Skeletal muscle satellite cell (primary cell): ENCODE results near the gene AP2A1.

Source experiments
- H3K27me3 ChIP-seq: 2 replicates; pipeline ENCODE4 v1.7.0; 2013; ENCODE audit warnings: low read length; ENCODE audit not compliant: control insufficient read depth, insufficient read depth
- H3K36me3 ChIP-seq: 2 replicates; pipeline ENCODE4 v1.7.0; 2013; ENCODE audit warnings: mild to moderate bottlenecking, control low read depth, low read length; ENCODE audit not compliant: insufficient read depth
- H3K4me1 ChIP-seq: 2 replicates; pipeline ENCODE4 v1.7.0; 2013; ENCODE audit warnings: low read length; ENCODE audit not compliant: control insufficient read depth, insufficient read depth
- H3K4me2 ChIP-seq: 2 replicates; pipeline ENCODE4 v1.7.0; 2013; ENCODE audit warnings: mild to moderate bottlenecking, low read length
- H3K4me3 ChIP-seq: 2 replicates; pipeline ENCODE4 v1.7.0; 2013; ENCODE audit warnings: low read length
- H3K9ac ChIP-seq: 2 replicates; pipeline ENCODE4 v1.7.0; 2013; ENCODE audit warnings: mild to moderate bottlenecking, low read depth, low read length, moderate library complexity
- H3K9me3 ChIP-seq: replicated peaks from 2 replicates; pipeline ENCODE4 v1.7.0; 2013; ENCODE audit warnings: mild to moderate bottlenecking, control low read depth, low read length

Gene AP2A1

DNA sequence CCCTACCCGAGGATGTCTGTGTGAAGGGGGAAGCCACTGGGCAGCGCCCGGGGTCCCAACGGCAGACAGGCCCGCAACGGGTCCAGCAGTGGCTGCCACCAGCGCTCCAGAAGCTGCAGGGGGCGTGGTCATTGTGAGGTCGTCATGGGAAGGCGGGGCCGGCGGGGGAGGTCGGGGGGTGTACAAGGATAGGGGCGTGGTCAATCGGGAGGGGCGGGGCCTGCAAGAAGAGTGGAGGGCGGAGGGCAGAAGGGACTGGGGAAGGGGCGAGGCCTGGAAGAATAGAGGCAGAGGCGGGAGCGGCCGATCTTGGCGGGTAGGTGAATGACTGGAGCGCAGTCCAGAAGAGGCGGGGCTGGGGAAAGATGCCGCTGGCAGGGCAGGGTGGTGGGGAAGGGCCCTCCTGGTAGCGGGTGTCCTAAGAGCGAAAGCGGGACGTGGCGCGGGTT is 41.9 kb downstream of the AP2A1 start:
- peaks cover 17% of the 10 kb centered on the region for H3K4me1 ChIP-seq
- no peaks in the 10 kb centered on the region for H3K27me3 ChIP-seq
- H3K4me2 ChIP-seq: peak overlapping the region; percentile 98
- peak overlapping the region; percentile 75 for H3K9ac ChIP-seq
- peaks cover 37% of the 10 kb centered on the region for H3K36me3 ChIP-seq
- no peaks in the 10 kb centered on the region for H3K9me3 ChIP-seq
- peak overlapping the region; percentile 81 for H3K4me3 ChIP-seq

GRCh38 chr19:49809160-49809940 is 42.5 kb downstream of the AP2A1 start:
- Histone ChIP-seq H3K36me3 (peaks cover 34% of the 10 kb centered on the region), H3K4me3 (peak overlapping the region; percentile 81), H3K9me3 (no peaks in the 10 kb centered on the region), H3K4me2 (peak overlapping the region; percentile 98), H3K9ac (peak overlapping the region; percentile 75), H3K27me3 (no peaks in the 10 kb centered on the region), H3K4me1 (peaks cover 23% of the 10 kb centered on the region)

- no peaks in the 10 kb centered on the region for H3K27me3 ChIP-seq
- peaks cover 27% of the 10 kb centered on the region for H3K4me1 ChIP-seq
- H3K36me3 ChIP-seq: peaks cover 28% of the 10 kb centered on the region
- no peaks in the 10 kb centered on the region for H3K9me3 ChIP-seq
- H3K4me3 ChIP-seq: no peak overlapping the region
- no peak overlapping the region for H3K9ac ChIP-seq
- peak overlapping the region; percentile 98 for H3K4me2 ChIP-seq
Observed at GRCh38 chr19:49809941-49810389, 43.2 kb downstream of the AP2A1 start.

DNA sequence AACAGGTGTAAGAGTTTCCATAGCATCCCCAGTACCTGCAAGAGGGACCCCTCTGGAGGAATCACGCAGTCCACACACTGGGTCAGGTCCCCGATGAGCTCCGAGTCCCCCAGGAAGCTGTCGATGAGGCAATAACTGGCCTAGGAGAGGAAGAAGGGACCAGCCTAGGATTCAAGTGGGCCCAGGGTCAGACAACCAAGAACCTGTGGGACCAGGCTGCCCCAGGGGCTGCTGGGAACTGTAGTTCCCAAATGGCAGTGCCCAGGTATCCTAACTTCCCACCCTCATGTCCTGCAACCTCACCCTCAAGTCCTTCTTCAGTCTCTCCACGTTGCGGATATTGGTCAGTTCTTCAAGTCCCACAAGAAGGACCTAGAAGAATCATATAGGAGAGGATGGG is 44.5 kb downstream of the AP2A1 start:
- H3K9ac ChIP-seq: no peak overlapping the region
- H3K4me3 ChIP-seq: no peak overlapping the region
- peaks cover 27% of the 10 kb centered on the region for H3K4me1 ChIP-seq
- no peaks in the 10 kb centered on the region for H3K9me3 ChIP-seq
- H3K27me3 ChIP-seq: no peaks in the 10 kb centered on the region
- peaks cover 16% of the 10 kb centered on the region for H3K36me3 ChIP-seq
- H3K4me2 ChIP-seq: no peak overlapping the region

DNA sequence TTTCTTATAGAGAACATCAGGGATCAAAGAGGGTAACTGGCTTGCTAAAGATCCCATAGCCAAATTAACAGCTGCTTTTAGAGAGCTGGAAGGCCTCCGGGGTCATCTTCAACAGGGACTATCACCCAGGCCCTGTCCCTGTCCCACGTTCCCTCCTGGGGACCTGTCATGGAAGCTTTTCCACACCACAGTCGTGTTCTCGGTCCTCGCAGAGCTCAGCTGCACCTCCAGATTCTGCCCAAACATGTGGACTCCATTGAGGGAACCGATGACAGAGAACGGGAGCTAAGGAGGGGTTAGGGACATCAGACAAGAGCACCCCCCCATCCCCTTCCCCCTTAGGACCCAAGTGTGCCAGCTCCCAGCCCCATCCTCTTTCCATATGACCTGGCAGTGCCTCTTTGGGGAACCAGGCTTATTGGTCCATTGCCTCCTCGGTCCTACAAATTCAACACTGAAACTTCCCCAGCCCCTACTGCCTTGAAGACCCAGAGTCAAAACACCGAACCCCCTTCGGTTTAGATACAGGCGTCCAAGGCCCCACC is 45.7 kb downstream of the AP2A1 start:
- Histone ChIP-seq H3K4me1 (peaks cover 27% of the 10 kb centered on the region), H3K4me2 (peak overlapping the region; percentile 79)

GRCh38 chr19:49812997-49813861 is 46.4 kb downstream of the AP2A1 start, which contains the start of gene FUZ:
Gene FUZ, minus strand, starts transcription at chr19:49813292. Its CDS starts 186 bp downstream, at chr19:49813106.
- H3K36me3 ChIP-seq: peaks cover under 1% of the 10 kb centered on the region

More for the DNA sequence above, 45.7 kb downstream of the AP2A1 start:
- peaks cover 8% of the 10 kb centered on the region for H3K36me3 ChIP-seq
- H3K27me3 ChIP-seq: no peaks in the 10 kb centered on the region
- peak overlapping the region; percentile 83 for H3K9ac ChIP-seq
- peak overlapping the region; percentile 73 for H3K4me3 ChIP-seq
- no peaks in the 10 kb centered on the region for H3K9me3 ChIP-seq

DNA sequence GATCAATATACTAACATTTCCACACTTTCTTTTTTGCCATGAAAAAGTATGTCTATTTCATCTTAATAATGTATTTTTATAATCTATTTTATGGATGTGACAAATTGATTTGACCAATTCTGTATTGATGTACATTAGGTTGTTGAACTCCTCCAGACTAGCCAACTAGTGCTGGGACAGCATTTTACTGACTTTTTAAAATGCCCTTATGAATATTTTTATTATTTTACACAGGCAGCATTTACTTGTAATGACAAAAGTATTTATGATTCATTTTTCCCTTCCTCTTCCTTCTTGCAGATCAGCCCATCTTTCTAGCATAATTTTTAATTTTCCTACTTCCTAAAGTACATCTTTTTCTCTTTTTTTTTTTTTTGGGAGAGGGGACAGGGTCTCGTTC is 47.2 kb downstream of the AP2A1 start:
- H3K36me3 ChIP-seq: no peaks in the 10 kb centered on the region
- peak overlapping the region; percentile 73 for H3K4me3 ChIP-seq
- no peaks in the 10 kb centered on the region for H3K27me3 ChIP-seq
- H3K4me1 ChIP-seq: peaks cover 24% of the 10 kb centered on the region
- H3K9ac ChIP-seq: peak overlapping the region; percentile 83
- peak overlapping the region; percentile 79 for H3K4me2 ChIP-seq
- no peaks in the 10 kb centered on the region for H3K9me3 ChIP-seq

More at GRCh38 chr19:49812997-49813861, 46.4 kb downstream of the AP2A1 start, which contains the start of gene FUZ:
- H3K9me3 ChIP-seq: no peaks in the 10 kb centered on the region
- H3K27me3 ChIP-seq: no peaks in the 10 kb centered on the region
- peak within 1 kb of the TSS; percentile 79 for H3K4me2 ChIP-seq
- H3K4me3 ChIP-seq: peak within 1 kb of the TSS; percentile 73
- H3K4me1 ChIP-seq: peaks cover 27% of the 10 kb centered on the region
- H3K9ac ChIP-seq: peak within 1 kb of the TSS; percentile 83

DNA sequence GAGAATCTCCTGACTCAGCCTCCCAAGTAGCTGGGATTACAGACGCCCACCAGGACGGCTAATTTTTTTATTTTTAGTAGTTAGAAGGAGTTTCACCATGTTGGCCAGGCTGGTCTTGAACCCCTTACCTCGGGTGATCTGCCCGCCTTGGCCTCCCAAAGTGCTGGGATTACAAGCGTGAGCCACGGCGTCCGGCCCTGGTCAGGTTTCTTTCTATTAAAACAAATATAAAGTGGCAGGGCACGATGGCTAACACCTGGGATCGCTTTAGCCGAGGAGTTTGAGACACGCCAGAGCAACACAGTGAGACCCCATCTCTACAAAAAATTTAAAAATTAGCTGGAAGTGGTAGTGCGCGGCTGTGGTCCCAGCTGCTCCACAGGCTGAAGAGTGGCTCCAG is 49.8 kb downstream of the AP2A1 start:
- Histone ChIP-seq H3K27me3 (no peaks in the 10 kb centered on the region), H3K9ac (peak overlapping the region; percentile 77), H3K4me2 (peak overlapping the region; percentile 82), H3K4me3 (no peak overlapping the region), H3K36me3 (no peaks in the 10 kb centered on the region), H3K4me1 (peaks cover 25% of the 10 kb centered on the region), H3K9me3 (no peaks in the 10 kb centered on the region)

GRCh38 chr19:49817964-49818648 is 51.3 kb downstream of the AP2A1 start, which contains the start of gene MED25:
Gene MED25, plus strand, starts transcription at chr19:49818289. Its CDS starts 53 bp downstream, at chr19:49818342.
- Histone ChIP-seq H3K4me2 (peak within 1 kb of the TSS; percentile 82), H3K9me3 (no peaks in the 10 kb centered on the region), H3K4me3 (peak within 1 kb of the TSS; percentile 88)

DNA sequence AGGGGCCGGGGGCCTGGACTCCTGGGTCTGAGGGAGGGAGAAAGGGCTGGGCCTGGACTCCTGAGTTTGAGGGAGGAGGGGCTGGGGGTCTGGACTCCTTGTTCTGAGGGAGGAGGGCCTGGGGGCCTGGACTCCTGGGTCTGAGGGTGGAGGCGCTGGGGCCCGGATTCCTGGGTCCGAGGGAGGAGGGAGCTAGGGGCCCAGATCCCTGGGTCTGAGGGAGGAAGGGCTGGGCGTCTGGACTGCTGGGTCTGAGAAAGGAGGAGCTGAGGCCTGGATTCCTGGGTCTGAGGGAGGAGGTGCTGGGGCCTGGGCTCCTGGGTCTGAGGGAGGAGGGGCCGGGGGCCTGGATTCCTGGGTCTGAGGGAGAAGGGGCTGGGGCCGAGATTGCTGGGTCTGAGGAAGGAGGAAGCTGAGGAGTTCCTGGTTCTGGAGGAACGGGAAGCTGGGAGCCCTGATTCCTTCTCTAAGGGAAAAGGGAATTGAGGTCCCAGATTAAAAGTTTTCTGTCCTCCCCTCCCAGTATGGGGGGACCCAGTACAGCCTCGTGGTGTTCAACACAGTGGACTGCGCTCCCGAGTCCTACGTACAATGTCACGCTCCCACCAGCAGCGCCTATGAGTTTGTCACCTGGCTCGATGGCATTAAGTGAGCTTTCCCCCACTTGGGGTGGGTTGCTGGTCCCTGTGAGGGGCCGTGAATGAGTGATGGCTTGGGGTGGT is 52.0 kb downstream of the AP2A1 start:
- Histone ChIP-seq H3K36me3 (peaks cover 9% of the 10 kb centered on the region), H3K4me3 (peak overlapping the region; percentile 88), H3K4me1 (peaks cover 18% of the 10 kb centered on the region)

More at GRCh38 chr19:49817964-49818648, 51.3 kb downstream of the AP2A1 start, which contains the start of gene MED25:
- Histone ChIP-seq H3K9ac (peak within 1 kb of the TSS; percentile 93), H3K36me3 (peaks cover 2% of the 10 kb centered on the region), H3K27me3 (no peaks in the 10 kb centered on the region), H3K4me1 (peaks cover 19% of the 10 kb centered on the region)

More for the DNA sequence above, 52.0 kb downstream of the AP2A1 start:
- Histone ChIP-seq H3K9me3 (no peaks in the 10 kb centered on the region), H3K4me2 (peak overlapping the region; percentile 82), H3K27me3 (no peaks in the 10 kb centered on the region), H3K9ac (peak overlapping the region; percentile 93)
